ENCODE data around the gene PARP3. TPM values are rescaled to one million over a fixed set of nuclear protein-coding genes. Genes with fewer than 3 reads are reported as not detected.

The PARP3 gene
- total and polyA plus RNA-seq, 10 of the 15 experiments (the other 5 are each of a cell fraction or from before 2014, with no cell fraction given), result 2.1 to 31.2 (median 19.5) TPM

- TF ChIP-seq, protein P1, sequence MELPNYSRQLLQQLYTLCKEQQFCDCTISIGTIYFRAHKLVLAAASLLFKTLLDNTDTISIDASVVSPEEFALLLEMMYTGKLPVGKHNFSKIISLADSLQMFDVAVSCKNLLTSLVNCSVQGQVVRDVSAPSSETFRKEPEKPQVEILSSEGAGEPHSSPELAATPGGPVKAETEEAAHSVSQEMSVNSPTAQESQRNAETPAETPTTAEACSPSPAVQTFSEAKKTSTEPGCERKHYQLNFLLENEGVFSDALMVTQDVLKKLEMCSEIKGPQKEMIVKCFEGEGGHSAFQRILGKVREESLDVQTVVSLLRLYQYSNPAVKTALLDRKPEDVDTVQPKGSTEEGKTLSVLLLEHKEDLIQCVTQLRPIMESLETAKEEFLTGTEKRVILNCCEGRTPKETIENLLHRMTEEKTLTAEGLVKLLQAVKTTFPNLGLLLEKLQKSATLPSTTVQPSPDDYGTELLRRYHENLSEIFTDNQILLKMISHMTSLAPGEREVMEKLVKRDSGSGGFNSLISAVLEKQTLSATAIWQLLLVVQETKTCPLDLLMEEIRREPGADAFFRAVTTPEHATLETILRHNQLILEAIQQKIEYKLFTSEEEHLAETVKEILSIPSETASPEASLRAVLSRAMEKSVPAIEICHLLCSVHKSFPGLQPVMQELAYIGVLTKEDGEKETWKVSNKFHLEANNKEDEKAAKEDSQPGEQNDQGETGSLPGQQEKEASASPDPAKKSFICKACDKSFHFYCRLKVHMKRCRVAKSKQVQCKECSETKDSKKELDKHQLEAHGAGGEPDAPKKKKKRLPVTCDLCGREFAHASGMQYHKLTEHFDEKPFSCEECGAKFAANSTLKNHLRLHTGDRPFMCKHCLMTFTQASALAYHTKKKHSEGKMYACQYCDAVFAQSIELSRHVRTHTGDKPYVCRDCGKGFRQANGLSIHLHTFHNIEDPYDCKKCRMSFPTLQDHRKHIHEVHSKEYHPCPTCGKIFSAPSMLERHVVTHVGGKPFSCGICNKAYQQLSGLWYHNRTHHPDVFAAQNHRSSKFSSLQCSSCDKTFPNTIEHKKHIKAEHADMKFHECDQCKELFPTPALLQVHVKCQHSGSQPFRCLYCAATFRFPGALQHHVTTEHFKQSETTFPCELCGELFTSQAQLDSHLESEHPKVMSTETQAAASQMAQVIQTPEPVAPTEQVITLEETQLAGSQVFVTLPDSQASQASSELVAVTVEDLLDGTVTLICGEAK (IDR thresholded peaks at IDR 0.05; ENCODE audit: borderline replicate concordance), result peak; percentile 99
- peak; percentile 100 for TF ChIP-seq POLR2A (IDR thresholded peaks at IDR 0.05; ENCODE audit: low read depth, low read length)
- TF ChIP-seq NFIC (IDR thresholded peaks at IDR 0.05; ENCODE audit: low read depth, low read length), result no peak; the same call in 1 of the 2 replicates
- TF ChIP-seq RELB (IDR thresholded peaks at IDR 0.05; ENCODE audit: low read depth), result peak; percentile 91
- peak; percentile 90 for TF ChIP-seq CREB1 (IDR thresholded peaks at IDR 0.05; ENCODE audit: low read depth)
- TF ChIP-seq CUX1 (IDR thresholded peaks at IDR 0.05; ENCODE audit: insufficient replicate concordance, low read depth, low read length), result no peak
- TF ChIP-seq, protein P2, sequence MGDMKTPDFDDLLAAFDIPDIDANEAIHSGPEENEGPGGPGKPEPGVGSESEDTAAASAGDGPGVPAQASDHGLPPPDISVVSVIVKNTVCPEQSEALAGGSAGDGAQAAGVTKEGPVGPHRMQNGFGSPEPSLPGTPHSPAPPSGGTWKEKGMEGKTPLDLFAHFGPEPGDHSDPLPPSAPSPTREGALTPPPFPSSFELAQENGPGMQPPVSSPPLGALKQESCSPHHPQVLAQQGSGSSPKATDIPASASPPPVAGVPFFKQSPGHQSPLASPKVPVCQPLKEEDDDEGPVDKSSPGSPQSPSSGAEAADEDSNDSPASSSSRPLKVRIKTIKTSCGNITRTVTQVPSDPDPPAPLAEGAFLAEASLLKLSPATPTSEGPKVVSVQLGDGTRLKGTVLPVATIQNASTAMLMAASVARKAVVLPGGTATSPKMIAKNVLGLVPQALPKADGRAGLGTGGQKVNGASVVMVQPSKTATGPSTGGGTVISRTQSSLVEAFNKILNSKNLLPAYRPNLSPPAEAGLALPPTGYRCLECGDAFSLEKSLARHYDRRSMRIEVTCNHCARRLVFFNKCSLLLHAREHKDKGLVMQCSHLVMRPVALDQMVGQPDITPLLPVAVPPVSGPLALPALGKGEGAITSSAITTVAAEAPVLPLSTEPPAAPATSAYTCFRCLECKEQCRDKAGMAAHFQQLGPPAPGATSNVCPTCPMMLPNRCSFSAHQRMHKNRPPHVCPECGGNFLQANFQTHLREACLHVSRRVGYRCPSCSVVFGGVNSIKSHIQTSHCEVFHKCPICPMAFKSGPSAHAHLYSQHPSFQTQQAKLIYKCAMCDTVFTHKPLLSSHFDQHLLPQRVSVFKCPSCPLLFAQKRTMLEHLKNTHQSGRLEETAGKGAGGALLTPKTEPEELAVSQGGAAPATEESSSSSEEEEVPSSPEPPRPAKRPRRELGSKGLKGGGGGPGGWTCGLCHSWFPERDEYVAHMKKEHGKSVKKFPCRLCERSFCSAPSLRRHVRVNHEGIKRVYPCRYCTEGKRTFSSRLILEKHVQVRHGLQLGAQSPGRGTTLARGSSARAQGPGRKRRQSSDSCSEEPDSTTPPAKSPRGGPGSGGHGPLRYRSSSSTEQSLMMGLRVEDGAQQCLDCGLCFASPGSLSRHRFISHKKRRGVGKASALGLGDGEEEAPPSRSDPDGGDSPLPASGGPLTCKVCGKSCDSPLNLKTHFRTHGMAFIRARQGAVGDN (IDR thresholded peaks at IDR 0.05), result peak; percentile 46; the same call in 1 of the 2 replicates
- 0 out of 2 replicates have a peak, but pooled peaks have one; percentile 17 for TF ChIP-seq IRF4 (IDR thresholded peaks at IDR 0.05; ENCODE audit: low read depth, low read length)
- peak; percentile 97 for TF ChIP-seq SMAD5 (IDR thresholded peaks at IDR 0.05; ENCODE audit: low read depth)
- peak; percentile 81 for TF ChIP-seq CHD2 (IDR thresholded peaks at IDR 0.05; ENCODE audit: borderline replicate concordance, low read depth, low read length)
- TF ChIP-seq HDAC6 (IDR thresholded peaks at IDR 0.05; ENCODE audit: unreplicated experiment), result no peak
- no peak for TF ChIP-seq ZNF217 (IDR thresholded peaks at IDR 0.05)
- TF ChIP-seq NR2F1 (conservative IDR thresholded peaks at IDR 0.05), result peak; percentile 56; the same call in 1 of the 2 replicates
- peak; percentile 91 for TF ChIP-seq TBL1XR1 (IDR thresholded peaks at IDR 0.05; ENCODE audit: low read depth, low read length)
Measured at GRCh38 chr3:51995346-51996163, 53.4 kb downstream of the PARP3 start, which contains the start of gene RPL29 (continued).

Data from GM12878 (cell line).